SK-N-SH (cell line): ENCODE data around the gene UTP25.

Source experiments
- CHD2 ChIP-seq: fragments of 150-350 bp; IDR thresholded peaks from 2 replicates; pipeline ENCODE4 v1.6.1; 2018; ENCODE audit warnings: low read length; ENCODE audit not compliant: partially characterized antibody
- CTCF ChIP-seq: fragments of 200-600 bp; sonication (generic); IDR thresholded peaks from 2 replicates; pipeline ENCODE4 v1.6.1; 2017; ENCODE audit warnings: antibody characterized with exemption, mild to moderate bottlenecking, moderate library complexity
- ELF1 ChIP-seq: IDR thresholded peaks from 2 replicates; pipeline ENCODE4 v1.4.0; 2012
- IRF3 ChIP-seq: fragments of 150-350 bp; IDR thresholded peaks from 2 replicates; pipeline ENCODE4 v1.6.1; 2016; ENCODE audit warnings: mild to moderate bottlenecking, low read depth, low read length
- JUND ChIP-seq: IDR thresholded peaks from 2 replicates; pipeline ENCODE4 v1.4.0; 2012
- NRF1 ChIP-seq: IDR thresholded peaks from 2 replicates; pipeline ENCODE4 v1.6.1; 2012; ENCODE audit warnings: low read depth, mild to moderate bottlenecking, low read length
- PBX3 ChIP-seq: IDR thresholded peaks from 2 replicates; pipeline ENCODE4; 2012
- POLR2AphosphoS5 ChIP-seq: IDR thresholded peaks from 2 replicates; pipeline ENCODE4 v1.6.1; 2012; ENCODE audit warnings: low read depth, low read length
- SMC3 ChIP-seq: IDR thresholded peaks from 2 replicates; pipeline ENCODE4 v1.6.1; 2012; ENCODE audit warnings: low read depth, low read length, improper control_type of control experiment
- TAF1 ChIP-seq: IDR thresholded peaks from 2 replicates; pipeline ENCODE4 v1.6.1; 2012; ENCODE audit warnings: low read depth, mild to moderate bottlenecking, low read length, moderate library complexity, borderline replicate concordance
- TEAD4 ChIP-seq: IDR thresholded peaks from 2 replicates; pipeline ENCODE4 v1.4.0; 2012; ENCODE audit warnings: mild to moderate bottlenecking, borderline replicate concordance; ENCODE audit not compliant: insufficient read depth

GRCh38 chr1:209862391-209863356, 34.9 kb downstream of the UTP25 start:
- no peak for TF ChIP-seq POLR2AphosphoS5
- no peak for TF ChIP-seq ELF1
- TF ChIP-seq JUND, result no peak
- TF ChIP-seq NRF1, result no peak
- no peak for TF ChIP-seq CTCF
- no peak for TF ChIP-seq PBX3
- TF ChIP-seq TAF1, result no peak
- TF ChIP-seq IRF3, result no peak
- no peak for TF ChIP-seq CHD2
- no peak for TF ChIP-seq SMC3
- no peak for TF ChIP-seq TEAD4
